Skeletal muscle cell (primary cell): ENCODE results near the gene PSORS1C1.
"Not testable (repeated sequence)": the region's sequence is repeated elsewhere in the genome, so short reads cannot be mapped to it uniquely, and the experiment has no call there.

Experiments
- DNase-seq: peaks from one replicate; pipeline ENCODE4 v3.0.0-alpha.2; 2010; ENCODE audit warnings: low read depth
- H3K4me3 ChIP-seq: 2 replicates; pipeline ENCODE4 v1.5.1; 2011; ENCODE audit warnings: low read depth, mild to moderate bottlenecking, control low read depth, low read length, moderate library complexity

PSORS1C1 gene

DNA sequence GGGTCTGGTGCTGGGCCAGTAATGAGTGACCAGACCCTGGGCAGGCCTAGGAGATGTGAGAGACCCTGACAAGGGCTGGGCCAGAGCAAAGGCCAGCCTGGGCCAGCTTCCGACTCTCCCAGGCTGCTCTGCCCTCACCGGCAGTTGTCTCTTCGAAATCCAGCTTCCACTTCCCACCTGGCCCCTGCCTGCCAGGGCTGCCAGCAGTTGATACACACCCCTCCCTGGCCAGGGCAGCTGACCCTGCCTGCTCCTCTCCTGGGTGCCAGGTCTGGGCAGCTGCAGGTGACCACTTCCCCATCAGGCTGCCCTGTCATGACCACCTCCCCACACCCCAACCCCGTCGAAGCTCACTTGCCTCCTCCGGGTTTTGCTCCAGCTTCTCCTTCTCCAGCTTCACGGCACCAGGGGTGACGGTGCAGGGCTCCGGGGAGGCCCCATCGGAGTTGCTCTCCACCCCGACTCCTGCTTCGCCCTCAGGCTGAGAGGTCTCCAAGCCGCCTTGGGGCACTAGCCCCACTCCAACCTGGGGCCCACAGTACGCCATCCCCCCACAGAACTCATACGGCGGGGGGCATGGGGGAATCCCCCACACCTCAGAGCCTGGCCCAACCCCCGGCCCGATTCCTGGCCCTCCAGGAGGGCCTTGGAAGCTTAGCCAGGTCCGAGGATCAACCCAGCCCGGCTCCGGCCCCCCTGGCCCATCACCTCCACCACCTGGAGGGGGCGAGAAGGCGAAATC lies 55.4 kb downstream of the PSORS1C1 start:
- not testable (repeated sequence) for H3K4me3 ChIP-seq, DNase-seq

DNA sequence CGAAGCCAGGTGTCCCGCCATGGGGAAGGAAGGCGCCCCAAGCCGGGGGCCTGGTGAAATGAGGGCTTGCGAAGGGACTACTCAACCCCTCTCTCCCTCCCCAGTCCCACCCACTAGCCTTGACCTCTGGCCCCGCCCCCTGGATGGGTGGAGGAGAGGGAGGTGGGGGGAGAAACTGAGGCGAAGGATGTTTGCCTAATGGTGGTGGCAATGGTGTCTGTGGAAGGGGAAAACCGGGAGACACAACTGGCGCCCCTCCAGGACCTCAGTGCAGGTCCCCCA lies 55.9 kb downstream of the PSORS1C1 start, which contains the start of gene POU5F1:
Gene POU5F1 (minus strand): TSS at position 83 of the 282 bp plus-strand sequence. CDS start 62 bp downstream, at position 21.
- no peak for DNase-seq

DNA sequence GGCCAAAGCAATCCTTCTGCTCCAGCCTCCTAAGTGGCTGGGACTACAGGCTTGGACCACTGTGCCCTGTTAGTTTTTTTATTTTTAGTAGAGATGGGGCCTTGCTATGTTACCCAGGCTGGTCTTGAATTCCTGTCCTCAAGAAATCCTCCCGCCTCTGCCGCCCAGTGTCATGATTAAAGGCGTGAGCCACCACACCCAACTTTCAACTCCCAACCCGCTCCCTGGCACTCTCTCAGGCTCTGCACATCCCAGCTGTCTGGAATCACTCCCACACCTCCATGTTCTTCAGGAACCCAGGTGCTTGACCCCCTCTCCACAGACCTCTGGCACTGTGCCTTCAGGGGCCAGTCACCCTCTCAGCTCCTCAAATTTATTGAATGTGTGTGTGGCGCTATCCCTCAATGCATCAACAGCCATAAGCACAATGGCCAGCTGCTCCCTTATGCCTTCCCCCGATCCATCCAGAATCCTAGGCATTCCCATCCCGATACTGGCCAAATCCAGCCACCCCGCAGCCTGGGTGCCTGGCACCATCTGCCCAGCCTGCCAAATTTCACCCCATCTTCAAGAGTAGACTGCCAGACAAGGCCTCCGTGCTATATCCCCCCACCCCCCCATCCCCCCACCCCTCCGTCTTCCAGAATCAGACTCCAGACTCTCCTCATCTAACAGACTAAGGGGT lies 56.5 kb downstream of the PSORS1C1 start:
- no peak overlapping the region for H3K4me3 ChIP-seq
- DNase-seq, result no peak

More for the DNA sequence above, 55.9 kb downstream of the PSORS1C1 start, which contains the start of gene POU5F1:
- H3K4me3 ChIP-seq, result no peak within 1 kb of the TSS

DNA sequence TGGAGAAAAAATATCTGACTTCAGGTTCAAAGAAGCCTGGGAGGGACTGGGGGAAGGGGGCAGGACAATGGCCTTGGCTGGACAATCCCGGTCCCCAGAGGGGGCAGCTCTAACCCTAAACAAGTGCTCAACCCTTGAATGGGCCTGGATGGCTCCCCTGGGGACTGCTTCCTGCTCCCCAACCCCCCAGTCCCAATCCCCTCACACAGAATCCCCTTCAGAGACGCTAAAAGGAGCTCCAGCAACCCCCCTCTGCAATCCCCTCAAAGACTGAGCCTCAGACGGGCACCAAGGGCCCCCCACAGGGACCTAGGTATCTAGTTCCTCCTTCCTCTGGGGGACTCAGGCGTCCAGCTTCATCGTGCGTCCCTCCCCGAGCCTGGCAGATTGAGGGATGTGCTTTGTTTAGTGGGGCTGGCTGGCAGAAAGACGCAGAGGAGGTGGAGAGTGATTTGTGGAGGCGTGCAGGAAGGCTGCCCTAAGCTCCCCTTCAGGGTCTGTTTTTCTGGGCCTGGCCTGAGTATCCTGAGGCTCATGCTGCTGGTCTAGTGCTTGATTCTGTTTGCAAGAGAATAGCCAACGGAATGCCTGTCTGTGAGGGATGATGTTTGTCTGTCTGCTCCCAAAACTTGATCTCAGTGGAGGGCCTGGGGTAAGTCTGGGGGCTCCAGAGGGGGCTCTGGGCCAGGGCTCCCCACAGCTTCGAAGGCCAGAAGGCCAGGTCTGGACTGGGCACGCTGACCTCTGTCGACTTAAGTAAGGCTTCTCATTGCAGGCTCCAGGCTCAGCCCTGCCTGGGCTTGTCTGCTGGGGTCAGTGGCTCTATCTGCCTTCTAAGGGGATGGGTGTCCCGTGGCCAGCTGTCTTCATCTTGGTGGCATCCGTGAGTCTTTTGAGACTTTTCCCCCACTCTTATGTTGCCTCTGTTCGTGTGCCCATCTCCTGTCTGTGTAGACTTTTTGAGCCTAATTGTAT lies 57.6 kb downstream of the PSORS1C1 start:
- DNase-seq, result no peak
- no peak overlapping the region for H3K4me3 ChIP-seq

DNA sequence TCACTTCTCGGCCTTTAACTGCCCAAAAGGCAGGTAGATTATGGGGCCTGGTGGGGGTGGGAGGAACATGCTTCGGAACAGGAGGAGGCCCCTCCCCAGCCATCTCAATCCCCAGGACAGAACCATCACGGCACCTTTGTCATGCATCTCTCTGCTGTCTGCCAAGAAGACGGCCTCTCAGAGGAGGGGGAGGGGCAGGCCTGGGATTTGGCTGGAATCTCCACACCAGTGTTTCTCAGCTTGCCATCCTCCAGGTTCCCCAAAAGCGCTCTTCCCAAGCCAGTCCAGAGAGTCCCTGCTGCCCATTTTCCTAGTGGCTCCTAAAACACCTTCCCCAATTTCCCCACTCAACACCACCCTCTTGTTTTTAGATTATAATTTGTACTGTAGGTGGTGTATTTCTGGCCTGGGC lies 58.4 kb downstream of the PSORS1C1 start:
- no peak overlapping the region for H3K4me3 ChIP-seq
- no peak for DNase-seq

DNA sequence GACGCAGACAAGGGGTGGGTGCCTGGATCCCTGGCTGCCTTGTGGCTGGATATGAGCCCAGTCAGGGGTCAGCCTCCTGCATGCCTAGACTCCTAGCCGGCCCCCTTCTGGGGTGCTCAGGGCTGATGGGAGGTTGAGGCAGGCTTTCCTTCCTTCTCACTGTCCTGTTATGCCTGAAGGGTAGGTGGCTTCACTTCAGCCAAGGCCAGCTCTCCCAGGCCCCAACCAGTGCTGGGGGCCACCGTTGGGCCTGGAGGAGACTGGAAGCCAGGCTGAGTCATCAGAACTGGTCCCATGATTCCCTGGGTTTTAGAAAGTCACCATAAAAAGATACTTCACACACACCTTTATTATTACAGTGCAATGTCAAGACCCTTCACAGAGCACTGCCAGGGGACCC lies 58.8 kb downstream of the PSORS1C1 start:
- no peak for DNase-seq
- no peak overlapping the region for H3K4me3 ChIP-seq

DNA sequence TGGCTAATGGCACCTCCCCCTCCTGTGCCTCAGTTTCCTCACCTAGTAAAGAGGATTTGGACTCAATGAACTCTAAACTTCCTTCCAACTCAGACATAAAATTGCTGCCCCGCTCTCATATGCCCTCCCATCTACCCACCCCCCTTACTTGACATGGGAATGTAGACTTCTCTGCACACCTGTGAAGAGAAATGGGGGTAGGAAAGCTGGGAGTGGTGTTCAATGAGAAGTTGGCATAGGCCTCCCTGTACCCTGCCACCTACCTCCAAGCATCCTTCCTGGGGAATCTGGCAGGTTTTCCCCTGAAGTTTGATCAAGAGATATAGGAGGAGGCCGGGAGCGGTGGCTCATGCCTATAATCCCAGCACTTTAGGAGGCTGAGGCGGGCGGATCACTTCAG lies 59.8 kb downstream of the PSORS1C1 start:
- no peak for DNase-seq
- no peak overlapping the region for H3K4me3 ChIP-seq

DNA sequence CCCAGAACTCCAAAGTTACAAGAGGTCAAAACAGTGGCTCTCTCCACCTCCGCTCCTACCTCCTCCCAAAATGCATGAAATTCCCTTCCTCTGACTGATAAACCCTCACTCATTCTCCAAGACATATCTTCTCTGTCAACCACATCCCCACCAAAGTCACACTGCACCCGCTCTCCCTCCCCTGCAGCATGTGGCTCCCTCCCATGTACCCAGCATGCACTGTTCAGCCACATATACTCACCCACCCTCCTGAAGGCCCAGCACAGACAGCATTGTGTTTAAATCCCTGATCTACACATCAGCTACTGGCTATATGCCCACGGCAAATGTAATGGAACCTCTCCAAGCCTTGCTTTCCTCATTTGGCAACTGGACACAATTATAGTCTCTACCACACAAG lies 61.4 kb downstream of the PSORS1C1 start:
- H3K4me3 ChIP-seq, result no peak overlapping the region
- peak; percentile 22 for DNase-seq

DNA sequence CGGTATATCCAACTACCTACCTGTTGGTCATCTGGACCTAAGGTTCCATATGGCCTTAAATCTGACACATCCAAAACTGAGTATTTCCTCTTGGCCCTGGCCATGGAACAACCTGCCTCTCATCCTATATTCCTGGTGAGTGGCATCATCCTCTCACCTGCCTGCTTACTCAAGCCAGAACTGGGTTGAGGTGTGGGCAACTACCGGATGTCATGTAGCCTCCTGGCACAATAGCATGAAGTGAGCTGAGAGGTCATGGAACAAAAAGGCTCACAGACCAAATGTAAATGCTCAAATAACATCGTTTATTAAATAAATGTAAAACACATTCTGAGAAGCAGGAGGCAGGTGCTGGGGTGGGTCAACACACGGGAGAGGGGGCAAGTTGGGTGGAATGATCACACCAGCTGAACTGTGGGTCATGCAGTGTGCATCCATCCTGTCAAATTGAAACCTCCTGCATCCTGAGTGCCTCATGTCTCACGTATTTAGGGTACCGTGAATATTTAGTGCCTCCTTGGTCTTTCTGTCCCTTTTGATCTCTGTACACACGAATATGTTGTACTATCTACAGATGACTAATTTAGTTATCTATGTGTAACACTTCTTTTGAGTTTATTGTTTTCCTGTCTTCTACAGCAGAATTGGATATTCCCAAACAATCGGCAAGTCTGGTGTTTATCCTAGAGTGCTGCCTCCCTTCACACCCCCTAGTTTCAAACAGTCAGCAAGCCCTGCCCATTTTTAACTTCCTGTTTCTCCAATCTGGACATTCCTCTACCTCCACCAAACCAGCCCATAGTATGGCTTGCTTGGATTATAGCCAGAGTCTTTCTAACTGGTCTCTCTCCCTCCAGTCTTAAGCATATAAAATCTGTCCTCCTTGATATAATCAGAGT lies 63.8 kb downstream of the PSORS1C1 start:
- DNase-seq, result no peak
- no peak overlapping the region for H3K4me3 ChIP-seq

DNA sequence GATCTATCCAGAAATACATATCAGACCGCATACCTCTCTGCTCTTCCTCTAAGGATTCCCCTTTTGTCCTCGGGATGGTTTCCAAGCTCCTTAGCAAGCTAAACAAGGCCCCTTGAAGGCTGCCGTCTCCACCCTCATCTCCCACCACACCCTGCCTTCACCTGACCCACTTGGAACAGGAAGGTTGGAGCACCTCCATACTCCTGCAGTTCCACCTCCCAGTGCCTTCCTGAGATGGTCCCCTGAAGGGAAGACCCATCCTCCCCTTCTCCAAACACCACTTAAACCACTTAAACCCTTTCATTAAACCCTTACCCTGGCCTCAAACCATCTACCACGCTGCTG lies 64.4 kb downstream of the PSORS1C1 start:
- H3K4me3 ChIP-seq, result no peak overlapping the region
- DNase-seq, result no peak

DNA sequence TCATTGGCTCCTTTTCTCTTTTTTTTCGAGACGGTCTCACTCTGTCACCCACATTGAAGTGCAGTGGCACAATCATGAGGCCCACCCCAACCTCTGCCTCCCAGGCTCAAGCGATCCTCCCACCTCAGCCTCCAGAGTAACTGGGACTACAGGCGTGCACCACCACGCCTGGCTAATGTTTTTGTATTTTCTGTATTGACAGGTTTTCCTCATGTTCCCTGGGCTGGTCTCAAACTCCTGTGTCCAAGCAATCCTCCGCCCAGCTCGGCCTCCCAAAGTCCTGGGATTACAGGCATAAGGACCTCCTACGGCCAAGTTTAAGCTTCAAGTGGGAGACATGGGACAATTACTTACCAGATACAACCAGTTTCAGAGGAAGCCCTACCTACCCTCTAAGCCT lies 65.3 kb downstream of the PSORS1C1 start:
- no peak overlapping the region for H3K4me3 ChIP-seq
- no peak for DNase-seq

DNA sequence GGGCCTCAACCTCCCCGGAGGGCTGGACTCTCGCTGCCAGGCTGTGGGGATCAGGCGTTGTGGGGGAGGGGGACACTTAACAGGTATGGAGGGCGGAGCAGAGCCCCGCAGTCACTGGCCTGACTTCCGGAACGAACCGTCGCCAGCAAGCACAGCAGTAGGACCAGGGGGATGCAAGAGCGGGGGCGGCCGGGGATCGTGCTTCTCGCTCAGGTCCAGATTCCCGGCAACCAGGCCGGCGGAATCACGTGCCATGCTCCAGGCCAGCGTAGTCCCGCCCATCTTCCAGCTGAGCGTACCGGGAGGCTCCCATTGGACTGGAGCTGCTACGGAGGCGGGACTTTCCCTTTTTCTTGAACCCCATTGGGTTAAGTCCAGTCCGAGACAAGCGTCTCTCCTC lies 65.9 kb downstream of the PSORS1C1 start:
- DNase-seq, result peak; percentile 9

DNA sequence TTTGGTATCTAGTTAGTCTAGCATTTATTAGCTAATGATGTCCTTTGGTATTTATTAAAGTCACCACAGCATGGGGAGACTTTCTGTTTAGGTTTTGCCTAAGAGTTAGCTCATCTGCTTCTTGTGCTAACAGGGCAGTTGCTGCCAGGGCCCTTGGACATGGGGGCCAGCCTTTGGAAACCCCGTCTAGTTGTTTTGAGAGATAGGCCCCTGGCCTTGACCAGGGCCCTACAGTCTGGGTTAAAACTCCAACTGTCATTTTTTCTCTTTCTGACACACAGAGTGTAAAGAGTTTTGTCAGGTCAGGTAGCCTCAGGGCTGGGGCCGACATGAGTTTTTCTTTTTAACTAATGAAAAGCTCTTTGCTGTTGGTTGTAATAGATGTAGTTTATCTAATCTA lies 68.7 kb downstream of the PSORS1C1 start:
- H3K4me3 ChIP-seq, DNase-seq: not testable (repeated sequence)

More for the DNA sequence above, 65.9 kb downstream of the PSORS1C1 start:
- peak overlapping the region; percentile 21 for H3K4me3 ChIP-seq

DNA sequence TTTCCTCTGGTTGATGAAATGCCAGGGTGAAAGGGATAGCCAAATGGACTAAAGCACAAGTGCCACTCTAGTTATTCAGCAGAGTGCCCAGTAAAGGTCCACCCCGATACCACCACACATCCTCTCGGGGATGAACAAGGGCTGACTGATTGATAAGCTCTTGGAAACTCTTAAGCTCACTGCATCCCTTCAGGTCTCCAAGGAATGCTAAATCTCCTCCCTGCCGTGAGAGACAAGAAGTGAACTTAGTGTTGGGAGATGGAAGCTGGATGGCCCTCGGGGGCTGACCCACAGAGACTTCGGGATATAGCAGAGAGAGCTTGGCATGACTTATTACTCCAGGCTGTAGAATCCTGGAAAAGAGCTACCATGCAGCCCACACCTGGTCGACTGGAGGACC lies 69.3 kb downstream of the PSORS1C1 start:
- H3K4me3 ChIP-seq, DNase-seq: not testable (repeated sequence)

DNA sequence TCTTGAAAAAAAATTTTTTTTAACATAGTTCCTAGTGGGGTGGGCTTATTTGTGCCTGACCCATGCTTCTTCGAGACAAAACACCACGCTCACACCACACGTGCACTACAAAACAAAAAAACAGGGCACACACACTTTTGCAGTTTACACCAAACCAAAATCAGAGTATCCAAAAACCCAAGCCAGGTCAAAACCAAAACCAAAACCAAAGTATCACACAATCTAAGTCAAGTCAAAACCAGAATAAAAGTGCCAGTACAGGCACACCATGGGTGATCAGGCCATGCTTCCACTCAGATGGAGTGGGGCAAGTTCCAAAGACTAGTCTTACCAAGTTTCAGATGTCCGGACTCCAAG lies 71.1 kb downstream of the PSORS1C1 start:
- not testable (repeated sequence) for H3K4me3 ChIP-seq, DNase-seq

DNA sequence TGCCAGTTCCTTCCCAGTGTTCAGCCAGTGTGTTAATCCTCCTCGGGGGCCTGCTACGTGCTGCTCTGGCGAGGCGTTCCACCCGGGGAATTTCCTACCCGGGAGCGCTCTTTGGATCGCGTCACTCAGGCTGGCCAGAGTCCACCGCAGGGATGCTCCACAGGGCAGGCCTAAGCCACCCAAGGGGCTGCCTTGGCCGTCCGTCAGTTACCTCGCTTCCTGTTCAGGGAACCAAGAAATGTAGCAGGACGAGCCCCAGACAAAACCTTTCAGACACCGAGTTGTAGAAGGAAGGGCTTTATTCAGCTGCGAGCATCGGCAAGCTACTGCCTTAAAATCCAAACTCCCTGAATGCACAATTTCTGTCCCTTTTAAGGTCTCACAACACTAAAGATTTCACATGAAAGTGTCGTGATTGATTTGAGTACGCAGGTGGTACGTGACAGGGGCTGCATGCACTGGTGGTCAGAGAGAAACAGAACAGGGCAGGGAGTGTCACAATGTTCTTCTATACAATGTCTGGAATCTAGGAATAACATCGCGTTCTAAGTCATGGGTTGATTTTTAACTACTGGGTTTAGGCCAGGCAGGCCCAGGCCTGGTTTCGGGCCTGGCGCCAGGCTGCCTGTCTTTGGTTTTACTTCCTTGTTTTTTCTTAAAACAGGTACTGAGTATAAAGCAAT lies 71.6 kb downstream of the PSORS1C1 start:
- H3K4me3 ChIP-seq, result no peak overlapping the region
- no peak for DNase-seq

DNA sequence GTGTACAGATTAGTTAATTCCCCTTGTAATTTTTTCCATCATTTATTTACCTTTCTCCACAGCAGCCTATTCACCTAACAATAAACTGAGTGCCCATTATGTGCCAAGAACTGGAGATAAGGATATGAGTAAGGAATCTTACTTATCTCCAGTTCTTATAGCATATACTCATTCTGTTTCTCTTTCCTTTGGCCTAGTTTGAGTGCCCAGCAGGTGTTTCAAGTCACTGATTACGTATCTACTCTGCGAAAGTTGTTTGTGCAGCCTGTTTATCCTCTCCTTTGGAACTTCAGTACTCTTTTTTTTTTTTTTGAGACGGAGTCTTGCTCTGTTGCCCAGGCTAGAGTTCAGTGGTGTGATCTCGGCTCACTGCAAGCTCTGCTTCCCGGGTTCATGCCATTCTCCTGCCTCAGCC lies 73.2 kb downstream of the PSORS1C1 start:
- no peak for DNase-seq

DNA sequence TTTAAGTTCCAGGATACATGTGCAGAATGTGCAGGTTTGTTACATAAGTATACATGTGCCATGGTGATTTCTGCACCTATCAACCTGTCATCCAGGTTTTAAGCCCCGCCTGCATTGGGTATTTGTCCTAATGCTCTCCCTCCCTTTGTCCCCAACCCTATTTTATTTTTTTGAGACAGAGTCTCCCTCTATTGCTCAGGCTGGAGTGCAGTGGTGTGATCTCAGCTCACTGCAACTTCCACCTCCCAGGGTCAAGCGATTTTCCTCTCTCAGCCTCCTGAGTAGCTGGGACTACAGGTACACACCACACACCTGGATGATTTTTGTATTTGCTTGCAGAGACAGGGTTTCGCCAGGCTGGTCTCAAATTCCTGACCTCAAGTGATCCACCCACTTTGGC lies 74.6 kb downstream of the PSORS1C1 start:
- not testable (repeated sequence) for H3K4me3 ChIP-seq, DNase-seq

More for the DNA sequence above, 73.2 kb downstream of the PSORS1C1 start:
- no peak overlapping the region for H3K4me3 ChIP-seq
